OCI-M2 (cell line): Measurements from ENCODE around the gene NFATC1.

Experiments
- DNase-seq: peaks from one replicate; lab custom pipeline; 2025; ENCODE audit not compliant: unreplicated experiment; lab: John Stamatoyannopoulos, UW

The NFATC1 gene

GRCh38 chr18:79518028-79518682 lies 122.4 kb downstream of the NFATC1 start:
- DNase-seq = no peak

- DNase-seq = no peak
These were observed 123.0 kb downstream of the NFATC1 start for GRCh38 chr18:79518683-79519128.

GRCh38 chr18:79519751-79520477 lies 124.2 kb downstream of the NFATC1 start:
- peak; percentile 61 for DNase-seq

- no peak for DNase-seq
These were observed 125.0 kb downstream of the NFATC1 start for GRCh38 chr18:79520478-79521390.

- no peak for DNase-seq
These were observed 125.9 kb downstream of the NFATC1 start for GRCh38 chr18:79521416-79522205.

- DNase-seq = no peak
These were observed 126.9 kb downstream of the NFATC1 start for GRCh38 chr18:79522451-79523205.

- DNase-seq = no peak
These were observed 127.5 kb downstream of the NFATC1 start for GRCh38 chr18:79523206-79523735.

- DNase-seq = no peak
These were observed 128.0 kb downstream of the NFATC1 start for GRCh38 chr18:79523736-79524180.

- no peak for DNase-seq
These were observed 128.7 kb downstream of the NFATC1 start for GRCh38 chr18:79524181-79525078.

GRCh38 chr18:79525556-79526467 lies 130.1 kb downstream of the NFATC1 start:
- DNase-seq = no peak

GRCh38 chr18:79526468-79527460 lies 131.0 kb downstream of the NFATC1 start:
- DNase-seq = no peak

GRCh38 chr18:79527656-79528315 lies 132.1 kb downstream of the NFATC1 start:
- DNase-seq = no peak

GRCh38 chr18:79528316-79528695 lies 132.6 kb downstream of the NFATC1 start:
- DNase-seq = no peak

- DNase-seq = no peak
These were observed 133.1 kb downstream of the NFATC1 start for GRCh38 chr18:79528846-79529245.

- DNase-seq = no peak
These were observed 133.6 kb downstream of the NFATC1 start for GRCh38 chr18:79529296-79529695.

GRCh38 chr18:79529991-79530390 lies 134.3 kb downstream of the NFATC1 start:
- no peak for DNase-seq
